ENCODE results near the gene MRPL22. TPM values are rescaled to one million over a fixed set of nuclear protein-coding genes. Genes with fewer than 3 reads are reported as not detected.

MRPL22 gene
- total and polyA plus RNA-seq, 2 of the 4 experiments (the other 2 are of a cell fraction), result 13.3 to 58.0 TPM

GRCh38 chr5:154901276-154901675, 39.6 kb upstream of the MRPL22 start:
- Histone ChIP-seq H3K4me3 (ENCODE audit: insufficient read depth, low read depth, low read length) (no peak overlapping the region), H3K36me3 (ENCODE audit: control insufficient read depth, insufficient read depth, low read length) (peaks cover 40% of the 10 kb centered on the region), H2AK9ac (replicated peaks; ENCODE audit: low read depth, low read length, poor library complexity) (no peak overlapping the region), H3K9me3 (ENCODE audit: control insufficient read depth, insufficient read depth, low read length) (no peaks in the 10 kb centered on the region), H3K18ac (ENCODE audit: low read depth, low read length) (no peak overlapping the region), H3K23ac (ENCODE audit: low read depth, low read length) (no peak overlapping the region), H3K9ac (ENCODE audit: low read depth, low read length) (no peak overlapping the region), H3K79me1 (ENCODE audit: low read depth in 1 of 2, low read length in 2 of 2) (no peaks in the 10 kb centered on the region), H4K8ac (ENCODE audit: low read depth in 2 of 2, low read length in 2 of 2) (no peak overlapping the region), H2BK20ac (ENCODE audit: low read depth, low read length) (no peak overlapping the region), H2BK5ac (ENCODE audit: low read depth, low read length, poor library complexity, severe bottlenecking) (no peak overlapping the region), H4K5ac (ENCODE audit: low read depth, low read length) (no peak overlapping the region), H3K14ac (replicated peaks; ENCODE audit: low read depth, low read length) (no peak overlapping the region), H3K27me3 (ENCODE audit: control insufficient read depth, insufficient read depth, low read length) (no peaks in the 10 kb centered on the region), H3K56ac (ENCODE audit: extremely low read depth, insufficient read depth, low read length) (no peak overlapping the region), H2BK15ac (ENCODE audit: low read depth, low read length) (no peak overlapping the region), H4K91ac (ENCODE audit: insufficient read depth, low read depth, low read length) (no peak overlapping the region), H3K9me1 (ENCODE audit: insufficient read depth, low read length) (no peaks in the 10 kb centered on the region), H3K4ac (ENCODE audit: low read depth, low read length) (no peak overlapping the region), H3K27ac (ENCODE audit: insufficient read depth, low read length) (no peak overlapping the region), H3K4me2 (ENCODE audit: low read depth, low read length) (no peak overlapping the region), H3K4me1 (ENCODE audit: control insufficient read depth, insufficient read depth, low read length) (no peaks in the 10 kb centered on the region), H2AFZ (replicated peaks; ENCODE audit: low read length, poor library complexity) (no peak overlapping the region), H2AK5ac (ENCODE audit: low read depth, low read length) (no peak overlapping the region), H4K20me1 (ENCODE audit: insufficient read depth, low read length) (no peaks in the 10 kb centered on the region), H2BK120ac (ENCODE audit: low read depth, low read length) (no peak overlapping the region)
- WGBS, 2 experiments (ENCODE audit: extremely low coverage in 2 of 2, insufficient read length in 1 of 2), result no CpG with 5 or more reads among the region's 2 CpGs
- POLR2A ChIA-PET (ENCODE audit: unreplicated experiment), result no interaction called here
- in situ Hi-C loops (cut with MboI; ENCODE audit: low sequenced_read_pairs) (no loop called here), intact Hi-C loops (cut with micrococcal nuclease) (no loop called here), dilution Hi-C loops (cut with HindIII; ENCODE audit: low sequenced_read_pairs, unreplicated experiment) (no loop called here)
- CTCF ChIA-PET, result interaction anchor here (0.7 kb wide), 1 partner anchor 10 kb away, joined by 3 read pairs; no protein-coding TSS in a partner anchor
- ATAC-seq (ENCODE audit: low read depth) (no peak), DNase-seq (peak; percentile 38)
- no TSS peak for BruUV-seq (replicated peaks)
- no peak for TF ChIP-seq MXI1 (IDR thresholded peaks at IDR 0.05; ENCODE audit: borderline replicate concordance, low read depth, low read length)
- TF ChIP-seq NFE2L2 (IDR thresholded peaks at IDR 0.05; ENCODE audit: low read depth, low read length), result no peak
- TF ChIP-seq POLR2A (IDR thresholded peaks at IDR 0.05; ENCODE audit: low read depth, low read length), result no peak
- TF ChIP-seq CEBPB (IDR thresholded peaks at IDR 0.05; ENCODE audit: low read depth, low read length), result no peak
- no peak for TF ChIP-seq RFX5 (IDR thresholded peaks at IDR 0.05; ENCODE audit: low read depth, low read length)
- no peak for TF ChIP-seq SMC3 (IDR thresholded peaks at IDR 0.05; ENCODE audit: low read depth, low read length)
- TF ChIP-seq, protein P1, sequence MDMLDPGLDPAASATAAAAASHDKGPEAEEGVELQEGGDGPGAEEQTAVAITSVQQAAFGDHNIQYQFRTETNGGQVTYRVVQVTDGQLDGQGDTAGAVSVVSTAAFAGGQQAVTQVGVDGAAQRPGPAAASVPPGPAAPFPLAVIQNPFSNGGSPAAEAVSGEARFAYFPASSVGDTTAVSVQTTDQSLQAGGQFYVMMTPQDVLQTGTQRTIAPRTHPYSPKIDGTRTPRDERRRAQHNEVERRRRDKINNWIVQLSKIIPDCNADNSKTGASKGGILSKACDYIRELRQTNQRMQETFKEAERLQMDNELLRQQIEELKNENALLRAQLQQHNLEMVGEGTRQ (IDR thresholded peaks at IDR 0.05; ENCODE audit: low read depth, low read length), result no peak
- no peak for TF ChIP-seq CHD1 (IDR thresholded peaks at IDR 0.05; ENCODE audit: low read depth, low read length)
- TF ChIP-seq BHLHE40 (IDR thresholded peaks at IDR 0.05; ENCODE audit: low read depth, low read length), result no peak
- no peak for TF ChIP-seq MAZ (IDR thresholded peaks at IDR 0.05; ENCODE audit: borderline replicate concordance, low read depth, low read length)
- TF ChIP-seq RCOR1 (IDR thresholded peaks at IDR 0.05; ENCODE audit: insufficient replicate concordance, low read length), result no peak
